GM19395 (cell line): ENCODE data around the gene RIC8B.

Experiments
- ATAC-seq: cut with Tn5 transposase; IDR thresholded peaks from one replicate; pipeline ENCODE4 v1.9.1; 2021; ENCODE audit warnings: mild to moderate bottlenecking, moderate library complexity; ENCODE audit not compliant: unreplicated experiment

RIC8B gene

DNA sequence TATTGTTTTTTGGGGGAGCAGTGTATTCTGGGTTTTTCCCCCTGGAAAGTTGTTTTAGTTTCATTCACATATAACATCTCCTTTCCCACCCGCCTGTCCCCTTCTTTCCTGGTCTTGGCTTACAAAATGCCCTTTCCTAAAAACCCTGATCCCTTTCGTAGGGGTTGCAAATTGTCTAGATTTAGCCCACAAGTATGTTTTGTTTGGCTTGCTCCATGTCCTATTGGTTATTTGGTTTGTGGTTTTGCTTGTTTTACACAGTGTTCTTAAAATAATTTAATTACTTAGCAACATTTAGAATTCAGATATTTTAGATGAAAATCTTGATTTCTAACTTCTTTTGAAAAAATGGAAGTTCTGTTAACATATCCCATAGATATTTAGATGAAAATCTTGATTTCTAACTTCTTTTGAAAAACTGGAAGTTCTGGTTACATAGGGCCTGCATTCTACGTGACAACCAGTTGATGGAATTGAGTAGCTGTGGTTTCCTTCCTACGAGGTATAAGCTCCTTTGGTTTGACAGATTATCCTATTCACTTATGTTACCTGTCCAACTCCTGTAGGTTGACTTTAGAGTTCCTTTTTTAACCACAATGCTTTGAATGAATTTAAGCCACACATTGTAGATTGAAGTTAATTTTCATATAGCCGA, 92.1 kb downstream of the RIC8B start:
- ATAC-seq = no peak

DNA sequence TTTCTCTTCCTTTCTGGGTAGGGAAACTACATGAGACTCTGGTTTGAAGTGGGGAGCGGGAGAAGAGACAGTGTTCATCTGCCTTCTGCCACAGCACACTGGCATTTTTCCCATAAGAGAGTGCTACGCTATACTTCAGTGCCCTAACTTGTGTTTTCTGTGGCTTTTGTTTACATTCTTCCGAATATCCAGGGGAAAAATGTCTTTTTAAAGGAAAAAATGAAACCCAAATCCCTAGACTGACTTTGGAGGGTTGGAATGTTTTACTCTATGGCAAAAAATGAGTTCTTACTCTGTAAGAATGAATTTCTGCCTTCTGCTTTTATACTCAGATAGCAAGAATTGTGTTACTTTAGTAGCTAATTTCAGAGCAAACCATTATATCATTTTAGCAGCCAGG, 93.2 kb downstream of the RIC8B start:
- no peak for ATAC-seq

DNA sequence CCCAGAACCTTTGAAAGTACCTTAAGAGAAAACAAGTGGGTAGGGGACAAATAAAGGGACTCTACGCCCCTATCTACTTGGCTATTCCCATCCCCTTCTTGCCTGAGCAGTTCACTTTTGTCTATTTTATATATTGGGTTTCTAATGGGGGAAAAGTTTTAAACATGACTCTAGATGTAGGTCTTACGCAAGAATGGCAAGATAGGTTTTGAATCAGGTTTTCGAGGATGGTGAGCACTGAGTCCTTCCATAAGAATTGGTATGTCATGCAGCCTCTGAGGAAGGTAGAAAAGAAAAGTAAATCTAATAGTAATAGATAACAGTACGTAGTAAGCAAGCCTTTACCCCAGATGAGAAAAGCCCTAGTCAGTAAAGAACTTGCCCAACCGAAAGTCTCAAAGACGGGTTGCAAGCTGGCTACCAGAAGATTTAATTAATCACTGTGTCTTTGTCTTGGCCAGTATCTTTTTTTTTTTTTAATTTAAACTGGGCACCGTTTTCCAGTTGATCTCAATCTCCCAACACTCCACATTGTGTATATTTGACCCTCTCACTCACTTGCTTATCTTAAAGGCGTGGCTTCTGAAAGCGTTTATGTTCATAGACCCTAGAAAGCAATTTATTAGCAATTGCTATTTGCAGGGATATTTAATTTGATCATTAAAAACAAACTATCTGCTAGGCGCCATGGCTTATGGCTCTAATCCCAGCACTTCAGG, 94.7 kb downstream of the RIC8B start:
- no peak for ATAC-seq

- ATAC-seq = no peak
Measured at GRCh38 chr12:106870116-106870515, 95.6 kb downstream of the RIC8B start.

DNA sequence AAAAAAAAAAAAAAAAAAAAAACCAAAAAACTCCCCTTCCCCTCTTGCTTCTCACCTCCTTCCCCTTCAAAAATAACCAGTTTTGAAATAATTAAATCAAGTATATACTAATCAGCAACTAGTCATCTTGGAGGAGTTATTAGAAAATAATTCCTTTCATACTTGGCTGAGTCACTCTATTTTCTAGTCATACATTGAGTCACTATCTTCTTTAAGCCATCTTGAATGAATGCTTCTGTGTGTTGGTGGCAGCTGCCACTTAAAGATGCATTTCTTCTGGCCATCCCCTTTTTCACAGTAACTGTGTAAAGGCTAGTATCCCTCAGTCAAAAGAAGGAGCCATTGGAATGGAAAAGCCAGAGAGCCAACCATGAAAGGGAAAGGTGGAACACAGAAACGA, 97.0 kb downstream of the RIC8B start:
- no peak for ATAC-seq

GRCh38 chr12:106873983-106874382, 99.5 kb downstream of the RIC8B start:
- ATAC-seq = no peak

- ATAC-seq = no peak
Measured at GRCh38 chr12:106878804-106879203, 104.3 kb downstream of the RIC8B start.

DNA sequence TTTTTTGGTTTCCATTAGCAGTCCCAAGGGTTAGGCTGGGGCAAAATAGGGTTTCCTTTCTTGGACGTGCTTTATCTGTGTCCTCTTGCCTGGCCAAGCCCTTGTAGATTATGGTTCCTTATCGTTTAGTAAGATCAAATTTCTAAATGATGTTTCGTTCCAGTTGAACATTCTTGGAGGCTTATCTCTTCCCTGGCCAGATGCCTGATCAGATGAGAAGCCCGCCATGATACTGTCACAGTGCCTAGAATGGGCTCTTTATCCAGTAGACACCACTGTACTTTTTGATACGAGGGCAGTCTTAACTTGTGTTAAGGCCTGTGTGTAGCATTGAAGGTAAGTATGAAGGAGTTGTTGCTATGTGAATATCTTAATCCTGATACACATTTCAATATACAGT, 105.1 kb downstream of the RIC8B start:
- ATAC-seq = no peak

DNA sequence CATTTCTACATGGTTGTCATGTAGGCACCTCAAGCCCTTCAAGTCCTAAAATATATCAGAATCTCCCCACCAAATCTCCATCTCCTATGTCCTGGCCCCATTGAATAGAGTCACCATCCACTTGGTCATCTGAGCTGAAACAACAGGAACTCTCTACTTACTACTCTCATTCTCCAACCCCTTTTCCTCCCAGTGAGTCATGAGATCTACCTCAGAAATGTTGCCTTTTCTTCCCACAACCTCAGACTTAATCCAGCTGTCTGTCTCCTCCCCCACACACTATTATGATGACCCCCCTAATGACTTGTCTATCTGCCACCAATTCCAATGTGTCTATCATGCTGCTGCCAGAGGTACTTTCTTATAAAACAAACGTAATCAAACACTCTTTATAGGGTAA, 108.9 kb downstream of the RIC8B start:
- ATAC-seq = no peak

GRCh38 chr12:106885026-106885425, 110.5 kb downstream of the RIC8B start:
- no peak for ATAC-seq

DNA sequence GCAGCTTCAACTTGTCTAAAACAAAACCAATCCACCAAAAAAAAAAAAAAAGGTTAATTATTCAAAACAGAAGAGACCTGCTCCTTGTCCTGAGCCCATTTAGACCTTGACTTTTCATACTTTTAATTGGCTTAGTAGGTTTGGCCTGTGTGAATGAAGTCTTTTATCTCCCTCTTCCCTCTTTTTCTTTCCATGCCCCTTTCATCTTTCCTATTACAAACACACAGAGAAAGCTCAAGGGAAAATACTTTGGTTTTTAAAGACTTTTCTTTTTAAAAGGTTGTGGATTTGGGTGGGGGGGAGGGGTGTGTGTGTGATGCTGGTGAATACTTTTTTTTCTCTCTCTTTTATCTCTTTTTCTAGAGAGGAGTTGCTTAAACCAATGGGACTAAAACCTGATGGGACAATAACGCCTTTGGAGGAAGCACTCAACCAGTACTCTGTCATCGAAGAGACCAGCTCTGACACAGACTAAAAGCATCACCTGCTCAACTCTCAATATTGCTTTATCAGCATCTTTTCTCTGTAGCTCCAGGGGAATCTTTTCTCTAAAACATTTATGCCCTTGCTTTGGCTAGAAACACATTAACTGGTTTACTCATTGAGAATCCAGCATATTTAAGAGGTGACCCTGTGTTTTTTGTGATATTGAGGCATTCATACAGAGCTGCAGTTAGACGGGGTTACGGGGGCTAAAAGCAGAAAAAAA, 111.2 kb downstream of the RIC8B start:
- ATAC-seq = no peak

DNA sequence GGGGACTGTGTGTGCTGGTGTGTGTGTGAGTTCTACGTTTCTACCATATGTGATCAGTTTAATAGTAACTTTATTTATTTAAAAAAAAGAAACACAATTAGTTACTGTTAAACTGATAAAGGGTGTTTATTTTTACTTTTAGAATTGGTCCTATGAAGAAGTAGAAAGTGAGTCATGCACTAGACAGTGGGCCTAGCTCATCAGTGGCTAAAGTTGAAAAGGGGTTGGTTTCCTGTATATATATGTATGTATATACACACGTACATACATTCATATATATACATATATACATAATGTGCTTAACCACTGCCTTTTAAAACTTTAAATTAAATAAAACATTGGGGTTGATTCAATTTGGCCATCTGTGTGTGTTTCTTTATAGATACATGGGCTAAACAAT, 112.5 kb downstream of the RIC8B start:
- no peak for ATAC-seq

GRCh38 chr12:106888348-106888970, 114.0 kb downstream of the RIC8B start:
- no peak for ATAC-seq

GRCh38 chr12:106889326-106889725, 114.8 kb downstream of the RIC8B start:
- ATAC-seq = no peak

GRCh38 chr12:106889950-106890626, 115.6 kb downstream of the RIC8B start:
- no peak for ATAC-seq

GRCh38 chr12:106892075-106892474, 117.6 kb downstream of the RIC8B start:
- no peak for ATAC-seq

- no peak for ATAC-seq
Measured at GRCh38 chr12:106893451-106893850, 119.0 kb downstream of the RIC8B start.

- ATAC-seq = no peak
Measured at GRCh38 chr12:106894774-106895173, 120.3 kb downstream of the RIC8B start.

DNA sequence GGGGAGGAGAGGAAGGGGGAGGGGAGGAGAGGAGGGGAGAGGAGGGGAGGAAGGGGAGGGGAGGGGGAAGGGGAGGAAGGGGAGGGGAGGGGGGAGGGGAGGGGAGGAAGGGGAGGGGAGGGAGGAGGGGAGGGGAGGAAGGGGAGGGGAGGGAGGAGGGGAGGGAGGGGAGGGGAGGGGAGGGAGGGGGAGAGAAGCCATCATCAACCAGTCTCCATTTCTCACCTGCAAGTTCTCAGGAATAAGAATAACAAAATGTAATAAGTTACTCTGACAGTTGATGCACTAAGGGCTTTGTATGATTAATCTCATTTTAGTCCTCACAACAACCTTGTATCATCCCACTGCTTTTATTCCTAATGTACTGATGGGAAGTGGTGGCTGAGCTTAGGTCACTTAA, 122.1 kb downstream of the RIC8B start:
- no peak for ATAC-seq

- ATAC-seq = no peak
Measured at GRCh38 chr12:106897082-106897481, 122.6 kb downstream of the RIC8B start.
